HG02981 (cell line): ENCODE results near the gene CCL5.

Experiments
- ATAC-seq: cut with Tn5 transposase; IDR thresholded peaks from one replicate; pipeline ENCODE4 v1.9.1; 2021; ENCODE audit warnings: mild to moderate bottlenecking, moderate library complexity; ENCODE audit not compliant: unreplicated experiment

CCL5 gene

GRCh38 chr17:35868737-35869136 is 11.4 kb downstream of the CCL5 start, which contains the start of gene HEATR9:
HEATR9 (minus strand) TSS chr17:35868891; CDS start chr17:35868742, 149 bp downstream.
- no peak for ATAC-seq

GRCh38 chr17:35867574-35867973 is 12.6 kb downstream of the CCL5 start:
- ATAC-seq: no peak

GRCh38 chr17:35866341-35866950 is 13.7 kb downstream of the CCL5 start:
- ATAC-seq: no peak

- ATAC-seq: no peak
Observed at GRCh38 chr17:35865412-35866340, 14.5 kb downstream of the CCL5 start.

GRCh38 chr17:35864853-35865252 is 15.3 kb downstream of the CCL5 start:
- ATAC-seq: no peak

- no peak for ATAC-seq
Observed at GRCh38 chr17:35856603-35857002, 23.6 kb downstream of the CCL5 start.

GRCh38 chr17:35855965-35856364 is 24.2 kb downstream of the CCL5 start:
- no peak for ATAC-seq

GRCh38 chr17:35849469-35850348 is 30.5 kb downstream of the CCL5 start:
- ATAC-seq: no peak

GRCh38 chr17:35847633-35848373 is 32.4 kb downstream of the CCL5 start:
- no peak for ATAC-seq

- no peak for ATAC-seq
Observed at GRCh38 chr17:35847006-35847405, 33.2 kb downstream of the CCL5 start.

GRCh38 chr17:35846055-35846809 is 33.9 kb downstream of the CCL5 start:
- ATAC-seq: no peak

GRCh38 chr17:35844547-35844946 is 35.6 kb downstream of the CCL5 start:
- ATAC-seq: no peak

- no peak for ATAC-seq
Observed at GRCh38 chr17:35843698-35844097, 36.5 kb downstream of the CCL5 start.

GRCh38 chr17:35842239-35842638 is 37.9 kb downstream of the CCL5 start:
- ATAC-seq: no peak

GRCh38 chr17:35841505-35841904 is 38.7 kb downstream of the CCL5 start:
- no peak for ATAC-seq

GRCh38 chr17:35841101-35841500 is 39.1 kb downstream of the CCL5 start:
- ATAC-seq: no peak

- no peak for ATAC-seq
Observed at GRCh38 chr17:35825206-35825605, 55.0 kb downstream of the CCL5 start.
